Tongue (tissue), 2 donors: ENCODE data around the gene ATOX1. TPM values are rescaled to one million over a fixed set of nuclear protein-coding genes. Genes with fewer than 3 reads are reported as not detected.
"Not testable (repeated sequence)": the region's sequence is repeated elsewhere in the genome, so short reads cannot be mapped to it uniquely, and the experiment has no call there.

ENCODE experiments used
- DNase-seq: peaks from one replicate; pipeline ENCODE4 v3.0.0-alpha.2; 2015
- total RNA-seq: library from RNA; depleted of rRNA; stranded (reverse); fragments of >200 nt; gene quantifications from one replicate; pipeline ENCODE4 v1.2.3, GENCODE V29; 2014

Gene ATOX1
- 48.9 TPM for total RNA-seq

- peak; percentile 96 for DNase-seq
Observed at GRCh38 chr5:151758430-151759241, at the start of gene ATOX1. ATOX1 (minus strand) TSS chr5:151758631; CDS start chr5:151758551, 80 bp downstream.

GRCh38 chr5:151805414-151806223 lies 47.2 kb upstream of the ATOX1 start:
- DNase-seq = no peak

GRCh38 chr5:151800532-151800931 lies 42.1 kb upstream of the ATOX1 start:
- no peak for DNase-seq

GRCh38 chr5:151799407-151799806 lies 41.0 kb upstream of the ATOX1 start:
- DNase-seq = no peak

- no peak for DNase-seq
Observed at GRCh38 chr5:151798674-151799073, 40.2 kb upstream of the ATOX1 start.

GRCh38 chr5:151795426-151795825 lies 37.0 kb upstream of the ATOX1 start:
- DNase-seq = no peak

- DNase-seq = no peak
Observed at GRCh38 chr5:151793358-151793757, 34.9 kb upstream of the ATOX1 start.

GRCh38 chr5:151787817-151788216 lies 29.4 kb upstream of the ATOX1 start:
- no peak for DNase-seq

- DNase-seq = no peak
Observed at GRCh38 chr5:151786468-151786867, 28.0 kb upstream of the ATOX1 start.

GRCh38 chr5:151784141-151784540 lies 25.7 kb upstream of the ATOX1 start:
- no peak for DNase-seq

GRCh38 chr5:151783664-151784063 lies 25.2 kb upstream of the ATOX1 start:
- not testable (repeated sequence) for DNase-seq

- no peak for DNase-seq
Observed at GRCh38 chr5:151781201-151781600, 22.8 kb upstream of the ATOX1 start.

GRCh38 chr5:151780348-151780747 lies 21.9 kb upstream of the ATOX1 start:
- DNase-seq = no peak

GRCh38 chr5:151779531-151780125 lies 21.2 kb upstream of the ATOX1 start:
- no peak for DNase-seq

GRCh38 chr5:151775025-151775606 lies 16.7 kb upstream of the ATOX1 start:
- DNase-seq = no peak

- DNase-seq = peak; percentile 20
Observed at GRCh38 chr5:151773951-151774350, 15.5 kb upstream of the ATOX1 start.

- DNase-seq = peak; percentile 47
Observed at GRCh38 chr5:151772846-151773561, 14.6 kb upstream of the ATOX1 start.

GRCh38 chr5:151772029-151772845 lies 13.8 kb upstream of the ATOX1 start:
- DNase-seq = peak; percentile 62

- peak; percentile 100 for DNase-seq
Observed at GRCh38 chr5:151771259-151772028, 13.0 kb upstream of the ATOX1 start, which contains the start of gene G3BP1. G3BP1 (plus strand) TSS chr5:151771954; CDS start chr5:151786621, 14,667 bp downstream.
